HG03558 (cell line): ENCODE data around the gene RSPRY1.

Experiments
- ATAC-seq: cut with Tn5 transposase; IDR thresholded peaks from one replicate; pipeline ENCODE4 v1.9.1; 2021; ENCODE audit warnings: moderate number of reproducible peaks; ENCODE audit not compliant: unreplicated experiment; ENCODE audit errors: extremely low read depth

Gene RSPRY1

DNA sequence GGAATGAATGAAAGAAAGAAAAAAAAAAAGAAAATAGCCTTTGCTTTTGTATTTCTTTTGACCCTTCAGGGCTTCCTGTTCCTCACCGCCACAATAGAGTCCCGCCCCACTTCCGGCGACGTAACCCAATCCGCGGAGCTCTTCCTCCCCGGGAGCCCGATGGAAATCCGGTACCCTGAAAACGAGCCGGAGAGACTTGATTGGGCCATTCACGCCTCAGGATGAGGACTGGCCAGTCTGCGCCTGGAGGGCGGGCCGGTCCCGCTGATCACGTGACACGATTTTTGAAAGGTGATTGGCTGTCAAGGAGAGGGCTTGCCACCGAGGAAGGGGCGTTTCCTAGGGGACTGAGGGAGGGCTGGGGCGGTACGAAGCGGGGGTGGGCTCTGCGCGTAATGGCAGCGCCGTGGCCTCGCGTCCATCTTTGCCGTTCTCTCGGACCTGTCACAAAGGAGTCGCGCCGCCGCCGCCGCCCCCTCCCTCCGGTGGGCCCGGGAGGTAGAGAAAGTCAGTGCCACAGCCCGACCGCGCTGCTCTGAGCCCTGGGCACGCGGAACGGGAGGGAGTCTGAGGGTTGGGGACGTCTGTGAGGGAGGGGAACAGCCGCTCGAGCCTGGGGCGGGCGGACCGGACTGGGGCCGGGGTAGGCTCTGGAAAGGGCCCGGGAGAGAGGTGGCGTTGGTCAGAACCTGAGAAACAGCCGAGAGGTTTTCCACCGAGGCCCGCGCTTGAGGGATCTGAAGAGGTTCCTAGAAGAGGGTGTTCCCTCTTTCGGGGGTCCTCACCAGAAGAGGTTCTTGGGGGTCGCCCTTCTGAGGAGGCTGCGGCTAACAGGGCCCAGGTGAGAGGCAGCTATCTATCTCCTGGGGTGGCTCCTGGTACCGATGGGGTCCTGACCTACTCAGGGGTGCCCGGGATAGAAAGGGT, at the start of gene RSPRY1, which contains the start of gene PSME3IP1:
Gene RSPRY1 (plus strand): TSS at position 385 of the 927 bp plus-strand sequence. CDS start 18,330 bp downstream, outside the sequence.
Gene PSME3IP1 (minus strand): TSS at position 95 of the 927 bp plus-strand sequence. CDS start 12,185 bp downstream, outside the sequence.
- peak; percentile 81 for ATAC-seq

DNA sequence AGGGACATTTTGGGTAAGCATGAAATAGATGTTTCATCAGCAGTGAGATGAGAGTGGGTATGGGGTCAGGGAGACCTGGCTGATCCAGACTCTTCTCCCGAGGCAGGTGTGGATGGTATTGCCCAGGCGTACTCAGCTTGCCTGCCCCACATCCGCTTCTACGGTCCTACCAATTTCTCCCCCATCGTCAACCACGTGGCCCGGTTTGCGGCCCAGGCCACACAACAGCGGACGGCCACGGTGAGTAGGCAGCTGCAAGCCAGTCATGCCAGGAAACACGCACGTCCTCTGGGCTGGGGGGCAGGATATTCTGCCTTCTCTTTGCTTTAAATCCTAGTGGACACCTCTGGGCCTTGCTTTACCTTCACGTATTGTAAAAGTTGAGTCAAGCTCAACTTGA, 49.1 kb upstream of the RSPRY1 start:
- no peak for ATAC-seq

DNA sequence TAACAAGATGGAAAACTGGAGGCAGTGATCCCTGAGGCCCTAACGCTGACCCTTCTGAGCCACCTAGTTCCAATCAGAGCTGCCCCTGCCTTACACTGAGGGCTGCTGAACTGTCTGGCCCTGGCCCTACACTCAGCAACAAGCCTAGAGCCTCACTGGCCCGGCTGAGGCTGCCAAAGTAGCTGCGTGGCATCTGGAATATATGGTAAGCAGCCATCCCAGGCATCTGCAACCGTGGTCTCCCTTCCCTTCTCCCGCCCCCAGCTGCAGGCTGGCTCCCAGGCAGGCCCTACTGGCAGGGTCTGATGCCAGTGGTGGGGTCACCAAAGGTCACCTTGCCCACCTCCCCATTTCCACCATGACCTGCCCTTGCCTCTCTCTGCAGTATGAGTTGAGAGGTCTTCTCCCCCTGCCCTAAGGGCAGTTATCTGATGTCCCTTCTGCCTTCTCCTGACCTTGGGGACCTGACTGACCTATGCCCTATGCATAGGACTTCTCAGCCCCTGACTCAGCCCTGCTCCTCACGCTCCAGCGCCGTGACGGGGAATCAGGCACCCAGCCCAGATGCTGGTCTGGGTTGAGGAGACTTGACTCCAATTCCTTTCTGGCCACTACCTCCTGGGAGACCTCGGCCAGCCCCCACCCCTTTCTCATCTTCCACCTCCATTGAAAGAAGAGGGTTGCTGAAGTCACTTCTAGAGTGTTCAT, 48.4 kb upstream of the RSPRY1 start:
- ATAC-seq: no peak

GRCh38 chr16:57138281-57138935, 47.7 kb upstream of the RSPRY1 start:
- no peak for ATAC-seq

DNA sequence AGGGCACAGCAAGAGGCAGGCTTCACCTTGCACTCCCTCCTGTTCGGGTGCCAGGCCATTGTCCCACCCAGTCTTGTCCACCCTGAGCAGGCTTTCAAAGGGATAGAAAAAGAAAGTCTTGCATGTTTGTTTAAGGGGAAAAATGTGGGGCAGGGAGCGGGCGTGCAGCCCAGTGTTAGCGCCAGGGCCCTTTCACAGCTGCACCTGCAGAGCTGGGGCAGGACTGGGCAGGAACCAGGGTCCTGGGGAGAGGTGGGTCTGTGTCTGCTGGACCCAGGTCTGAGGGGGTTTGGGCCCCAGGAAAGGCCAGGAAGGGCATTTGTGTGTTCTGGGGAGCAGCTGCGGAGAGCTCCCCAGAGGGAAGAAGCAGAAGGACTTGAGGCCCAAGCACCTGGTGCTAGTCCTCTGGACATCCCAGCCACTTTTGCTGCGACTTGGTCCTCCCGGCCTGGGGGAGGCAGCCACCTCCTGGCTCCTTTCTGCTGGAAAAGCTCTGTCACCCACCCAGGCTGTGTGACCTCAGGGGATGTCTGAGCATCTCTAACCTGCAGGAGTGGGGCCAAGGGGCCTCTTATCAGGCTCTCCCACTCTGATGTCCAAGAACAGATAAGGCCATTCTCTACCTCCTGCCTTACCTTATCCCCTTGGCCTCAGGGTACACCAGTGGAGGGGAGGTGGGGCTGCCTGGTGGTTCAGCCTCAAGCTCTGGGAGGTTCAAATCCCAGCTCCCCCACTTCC, 45.0 kb upstream of the RSPRY1 start:
- no peak for ATAC-seq

DNA sequence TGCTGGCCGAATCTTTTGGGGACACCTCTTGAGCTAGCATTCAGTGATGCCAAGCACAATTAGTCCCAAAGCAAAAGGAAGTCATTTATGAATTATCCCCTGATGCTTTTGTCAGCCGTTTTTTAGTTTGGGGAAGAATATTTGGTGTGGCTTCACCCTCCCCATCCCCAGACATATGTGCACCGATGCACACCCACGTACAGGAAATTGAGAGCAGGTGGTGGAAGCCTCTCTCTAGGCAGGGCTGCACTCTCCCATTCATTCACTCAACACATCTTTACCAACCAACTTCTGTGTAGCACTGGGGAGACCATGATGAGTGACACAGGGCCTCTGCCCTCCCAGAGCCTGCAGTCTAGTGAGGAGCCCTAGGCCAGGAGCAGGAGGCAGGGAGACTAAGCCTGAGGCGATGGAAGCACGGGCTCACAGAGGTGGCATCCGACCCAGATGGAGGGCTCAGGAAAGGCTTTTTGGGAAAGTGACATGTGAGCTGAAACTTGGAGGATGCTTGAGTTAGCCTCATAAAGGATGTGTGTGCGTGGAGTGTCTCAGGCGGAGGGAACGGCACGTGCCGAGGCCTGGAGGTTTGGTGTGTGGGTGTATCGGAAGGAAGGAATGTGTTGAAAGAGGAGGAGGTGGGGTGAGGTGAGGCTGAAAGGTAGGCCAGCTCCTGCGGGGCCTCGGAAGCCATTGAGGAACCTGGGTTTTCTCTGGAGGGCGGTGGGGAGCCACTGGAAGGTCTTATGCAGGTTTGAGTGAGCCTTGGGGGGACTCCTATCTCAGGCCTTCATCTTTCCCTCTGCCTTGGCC, 44.1 kb upstream of the RSPRY1 start:
- ATAC-seq: no peak

GRCh38 chr16:57143149-57143921, 42.8 kb upstream of the RSPRY1 start:
- ATAC-seq: no peak

GRCh38 chr16:57144027-57144426, 42.1 kb upstream of the RSPRY1 start:
- ATAC-seq: no peak

DNA sequence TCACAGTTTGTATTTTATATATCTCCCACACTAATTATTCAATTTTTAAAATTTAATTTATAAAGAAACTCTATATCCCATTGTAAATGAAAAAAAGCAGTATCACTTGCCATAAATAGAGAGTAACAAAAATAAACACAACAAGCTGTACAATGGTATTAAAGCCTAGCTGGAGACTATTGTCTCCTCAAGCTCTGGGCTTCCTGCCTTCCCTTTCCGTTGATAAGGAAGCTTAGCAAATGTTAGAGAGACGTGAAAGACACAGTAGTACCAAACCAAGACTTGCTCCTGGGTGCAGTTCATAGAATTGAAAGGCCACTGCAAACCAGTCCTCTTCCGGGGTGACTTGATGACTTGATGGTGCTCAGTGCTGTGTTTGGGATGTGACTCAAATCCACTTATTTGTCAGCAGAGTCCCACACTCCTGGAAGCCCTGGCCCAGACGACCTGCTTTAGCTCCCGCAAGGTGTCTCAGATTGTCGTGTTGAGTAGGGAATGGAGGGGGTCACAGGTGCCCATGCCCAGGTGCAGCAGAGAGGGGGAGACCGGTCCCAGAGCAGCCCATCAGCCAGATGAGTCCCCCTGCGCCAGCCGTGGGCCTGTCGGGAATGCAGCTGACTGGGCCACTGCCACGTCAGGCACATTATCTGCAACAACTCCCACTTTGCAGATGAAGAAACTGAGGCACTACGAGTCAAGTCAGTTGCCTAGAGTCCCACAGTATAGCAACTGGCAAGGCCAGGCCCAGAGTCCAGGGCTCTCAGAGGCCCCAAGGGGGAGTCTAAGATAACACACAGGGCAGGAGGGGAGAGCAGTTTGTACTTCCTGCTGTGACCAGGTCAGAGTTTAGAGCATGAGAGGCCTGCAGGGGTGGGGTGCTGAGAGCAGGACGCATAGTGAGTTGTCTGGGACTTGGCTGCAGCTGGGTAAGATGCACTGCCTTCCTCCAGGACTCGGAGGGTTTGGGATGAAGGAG, 40.8 kb upstream of the RSPRY1 start:
- no peak for ATAC-seq

DNA sequence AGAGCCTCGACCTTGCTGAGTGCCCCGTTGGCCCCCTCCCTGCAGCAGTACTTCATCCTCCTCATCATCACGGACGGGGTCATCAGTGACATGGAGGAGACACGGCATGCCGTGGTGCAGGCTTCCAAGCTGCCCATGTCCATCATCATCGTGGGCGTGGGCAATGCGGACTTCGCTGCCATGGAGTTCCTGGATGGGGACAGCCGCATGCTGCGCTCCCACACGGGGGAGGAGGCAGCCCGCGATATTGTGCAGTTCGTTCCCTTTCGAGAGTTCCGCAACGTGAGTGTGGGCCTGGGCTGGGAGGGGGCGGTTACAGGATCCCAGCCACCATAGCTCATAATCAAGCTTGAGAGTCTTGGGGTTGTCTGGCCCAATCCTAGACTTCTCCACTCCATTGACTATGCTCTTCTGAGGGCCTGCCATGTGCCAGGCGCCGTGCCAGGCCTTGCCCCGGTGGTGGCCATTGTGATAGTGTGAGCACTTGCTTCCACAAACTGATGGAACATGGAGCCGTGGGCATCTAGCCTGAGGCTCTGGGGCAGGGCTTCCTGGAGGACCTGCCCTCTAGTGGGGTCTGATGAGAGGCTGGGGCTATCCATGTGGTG, 40.0 kb upstream of the RSPRY1 start:
- no peak for ATAC-seq

DNA sequence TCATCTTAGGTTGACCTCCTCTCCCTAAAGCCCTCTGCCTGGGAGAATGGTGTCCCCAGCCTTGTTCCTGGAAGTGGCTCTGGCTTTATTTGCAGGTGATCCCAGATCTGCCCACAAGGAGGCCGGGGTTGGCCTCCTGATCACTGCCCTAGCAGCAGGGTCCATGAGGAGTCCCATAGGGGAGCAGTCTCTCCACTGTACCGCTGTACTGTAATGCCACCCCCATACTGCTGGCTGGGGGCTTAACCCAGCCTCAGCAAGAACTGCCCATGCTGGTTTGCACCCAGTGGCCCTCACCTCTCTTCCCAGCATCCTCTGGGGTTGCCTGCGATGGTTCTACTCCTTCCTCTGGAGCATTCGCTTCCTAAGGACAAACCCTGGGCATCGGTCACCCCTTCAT, 39.4 kb upstream of the RSPRY1 start:
- no peak for ATAC-seq

- no peak for ATAC-seq
Measured at GRCh38 chr16:57147381-57148221, 38.5 kb upstream of the RSPRY1 start.

DNA sequence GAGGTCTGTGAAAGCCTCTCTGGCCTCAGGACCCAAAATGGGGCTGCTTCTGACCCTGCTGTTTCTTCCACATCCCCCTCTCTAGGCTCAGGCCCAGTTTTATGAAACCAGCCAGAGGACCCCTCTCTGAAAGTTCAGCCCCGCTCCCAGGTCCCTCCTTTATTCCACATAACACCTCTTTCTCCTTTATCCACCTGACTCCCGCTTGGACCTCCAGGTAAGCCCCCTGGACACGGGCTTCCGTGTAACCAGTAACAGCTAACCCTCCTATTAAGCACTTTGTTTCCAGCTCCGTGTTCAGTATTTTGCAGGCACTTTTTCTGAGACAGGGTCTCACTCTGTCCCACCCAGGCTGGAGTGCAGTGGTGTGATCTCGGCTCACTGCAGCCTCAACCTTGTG, 37.6 kb upstream of the RSPRY1 start:
- no peak for ATAC-seq

- no peak for ATAC-seq
Measured at GRCh38 chr16:57149391-57149790, 36.7 kb upstream of the RSPRY1 start.

DNA sequence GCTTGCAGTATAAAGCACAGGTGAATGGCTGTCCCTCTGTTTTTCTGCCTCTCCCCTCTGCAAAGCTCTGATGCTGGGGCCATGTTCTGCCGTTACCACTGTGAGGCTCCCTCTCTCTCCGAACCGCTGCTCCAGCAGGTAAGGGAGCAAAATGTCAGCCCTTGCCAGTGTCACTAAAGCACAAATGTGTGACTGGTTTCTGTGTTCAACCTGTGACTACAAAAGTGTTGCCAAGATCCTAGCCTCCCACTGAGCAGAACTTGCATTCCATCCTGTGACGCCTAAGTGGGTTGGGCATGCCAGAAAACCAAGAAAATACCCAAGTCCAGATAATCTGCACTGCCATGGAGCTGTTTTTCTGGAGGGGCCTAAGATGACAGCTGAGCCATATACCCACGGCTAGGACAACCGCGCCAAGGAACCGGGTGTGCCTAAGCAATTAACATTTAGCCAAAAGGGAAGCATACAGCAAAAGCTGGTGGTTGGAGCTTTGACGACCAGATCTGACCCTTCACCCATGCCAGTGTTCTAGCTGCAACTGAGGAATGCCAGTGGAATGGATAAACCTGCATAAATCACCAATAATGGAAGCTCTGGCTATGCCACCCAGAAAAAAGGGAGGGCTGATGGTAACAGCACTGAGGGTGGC, 35.3 kb upstream of the RSPRY1 start:
- no peak for ATAC-seq

DNA sequence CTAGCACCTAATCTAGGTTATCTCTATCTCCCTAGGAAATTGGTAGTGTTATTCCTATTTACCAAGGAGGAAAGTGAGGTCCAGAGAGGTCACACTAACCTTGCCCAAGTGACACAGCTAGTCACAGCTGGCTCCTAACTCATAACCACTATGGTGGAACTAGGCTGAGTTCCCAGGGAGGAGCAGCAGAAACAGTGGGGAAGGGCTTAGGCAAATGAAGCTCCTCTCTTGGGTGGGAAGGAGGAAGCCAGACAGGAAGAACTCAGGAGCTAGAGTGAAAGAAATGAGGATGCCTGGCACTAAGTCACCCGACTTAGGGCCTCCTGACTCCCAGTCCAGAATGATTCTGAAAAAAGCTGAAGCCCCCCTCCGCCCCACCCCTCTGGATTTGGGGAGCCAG, 34.8 kb upstream of the RSPRY1 start:
- ATAC-seq: no peak
